HCT116 (cell line): ENCODE measurements around the gene ZNF808. TPM values are rescaled to one million over a fixed set of nuclear protein-coding genes. Genes with fewer than 3 reads are reported as not detected.
"Not testable (repeated sequence)": the region's sequence is repeated elsewhere in the genome, so short reads cannot be mapped to it uniquely, and the experiment has no call there.

Experiments used
- ATAC-seq: fragments of 200-7000 bp; cut with Tn5 transposase; 2 replicates; pipeline ENCODE4 v1.9.1; 2020; ENCODE audit warnings: mild to moderate bottlenecking, moderate library complexity
- BruUV-seq: library from RNA; stranded (reverse); fragments of 400-500 nt; replicated peaks from 2 replicates; lab custom pipeline; 2021; lab: Mats Ljungman, UMichigan
- CTCF ChIA-PET: fragments of 300-600 bp; sonication (Branson Sonifier 250); formaldehyde crosslinking; loops from one replicate; lab custom pipeline; 2021; ENCODE audit warnings: antibody characterized with exemption; lab: Charles Lee
- POLR2A ChIA-PET: fragments of 300-600, 350-600 bp; sonication (Branson Sonifier 250); formaldehyde crosslinking; loops from one replicate; lab custom pipeline; 2021; ENCODE audit warnings: antibody characterized with exemption; lab: Charles Lee
- RAD21 ChIA-PET, 2 experiments: fragments of 300-600 bp; sonication (Branson Sonifier 250); formaldehyde crosslinking; loops; one replicate each; lab custom pipeline; 2023; ENCODE audit warnings: low total read pairs in 2 of 2; ENCODE audit not compliant: uncharacterized antibody in 2 of 2, unreplicated experiment in 2 of 2, low non-redundant PET in 1 of 2; lab: Charles Lee
- DNase-seq: peaks from one replicate; pipeline ENCODE4 v3.0.0-alpha.2; 2010; ENCODE audit warnings: low read depth, low spot score
- H2AFZ ChIP-seq: fragments of 200-600 bp; shearing (Covaris generic), sonication (generic); 2 replicates; pipeline ENCODE4 v1.6.1; 2017; ENCODE audit warnings: low read depth, mixed run types, mixed read lengths, antibody characterized with exemption, low read length; ENCODE audit not compliant: poor library complexity, severe bottlenecking
- H3K27ac ChIP-seq: 2 replicates; pipeline ENCODE4 v1.5.1; 2012; ENCODE audit warnings: low read depth, low read length
- H3K27me3 ChIP-seq: fragments of 200-600 bp; sonication (generic); 2 replicates; pipeline ENCODE4 v1.6.1; 2016; ENCODE audit warnings: mixed run types, low read length, mixed read lengths; ENCODE audit not compliant: insufficient read depth
- H3K36me3 ChIP-seq, 2 experiments: fragments of 200-500 bp in 1 of 2; fragments of 200-600 bp in 1 of 2; sonication (Bioruptor generic) in 1 of 2; sonication (generic) in 1 of 2; 2 replicates each; pipeline versions ENCODE4 v1.5.1 to v1.6.1; 2014 to 2016; ENCODE audit warnings: low read length in 2 of 2, inconsistent platforms in 1 of 2, mixed read lengths in 1 of 2, mixed run types in 1 of 2; ENCODE audit not compliant: insufficient read depth in 2 of 2, control insufficient read depth in 1 of 2
- H3K4me1 ChIP-seq, 2 experiments: fragments of 200-600 bp in 1 of 2; sonication (generic) in 1 of 2; 2 replicates each; pipeline versions ENCODE4 v1.5.1 to v1.6.1; 2012 to 2017; ENCODE audit warnings: low read length in 2 of 2, inconsistent platforms in 1 of 2, mild to moderate bottlenecking in 1 of 2, mixed read lengths in 1 of 2, mixed run types in 1 of 2, moderate library complexity in 1 of 2; ENCODE audit not compliant: insufficient read depth in 2 of 2, control insufficient read depth in 1 of 2
- H3K4me2 ChIP-seq: fragments of 200-600 bp; sonication (generic); 2 replicates; pipeline ENCODE4 v1.6.1; 2017; ENCODE audit warnings: mixed run types, low read length, mixed read lengths
- H3K4me3 ChIP-seq, 2 experiments: fragments of 200-600 bp in 1 of 2; sonication (generic) in 1 of 2; replicated peaks in 1 of 2; 2 replicates each; pipeline ENCODE4 v1.5.1; 2011 to 2016; ENCODE audit warnings: low read length in 2 of 2, control low read depth in 1 of 2, low read depth in 1 of 2, mild to moderate bottlenecking in 1 of 2, mixed read lengths in 1 of 2, mixed run types in 1 of 2
- H3K79me2 ChIP-seq: fragments of 200-600 bp; sonication (generic); 2 replicates; pipeline ENCODE4 v1.6.1; 2017; ENCODE audit warnings: mild to moderate bottlenecking, mixed run types, low read length, moderate library complexity, mixed read lengths; ENCODE audit not compliant: insufficient read depth
- H3K9ac ChIP-seq: fragments of 200-600 bp; sonication (generic); 2 replicates; pipeline ENCODE4 v1.6.1; 2016; ENCODE audit warnings: low read length, mixed read lengths
- H3K9me2 ChIP-seq: fragments of 200-600 bp; sonication (generic), shearing (Covaris generic); 2 replicates; pipeline ENCODE4 v1.6.1; 2017; ENCODE audit warnings: mixed run types, mild to moderate bottlenecking, moderate library complexity; ENCODE audit not compliant: insufficient read depth
- H3K9me3 ChIP-seq, 2 experiments: fragments of 200-500 bp in 1 of 2; fragments of 200-600 bp in 1 of 2; sonication (Bioruptor generic) in 1 of 2; sonication (generic) in 1 of 2; 2 replicates each; pipeline ENCODE4 v1.6.1; 2014 to 2017; ENCODE audit warnings: low read length in 2 of 2, mixed read lengths in 2 of 2, inconsistent platforms in 1 of 2, low read depth in 1 of 2, mild to moderate bottlenecking in 1 of 2, mixed run types in 1 of 2, moderate library complexity in 1 of 2; ENCODE audit not compliant: control insufficient read depth in 1 of 2, insufficient read depth in 1 of 2
- H4K20me1 ChIP-seq: fragments of 200-600 bp; sonication (generic), shearing (Covaris generic); 2 replicates; pipeline ENCODE4 v1.6.1; 2017; ENCODE audit warnings: mixed run types, mild to moderate bottlenecking, moderate library complexity; ENCODE audit not compliant: insufficient read depth
- intact Hi-C: fragments of 100-400 bp; cut with micrococcal nuclease; formaldehyde crosslinking; loops from 2 replicates; pipeline ENCODE4 v1.10.0; 2022
- total RNA-seq: library from RNA; stranded (reverse); gene quantifications from one replicate; pipeline ENCODE4 v1.2.1, GENCODE V29; 2021; ENCODE audit not compliant: unreplicated experiment
- TF ChIP-seq, protein P1 (sequence below): IDR thresholded peaks from 2 replicates; pipeline ENCODE4 v1.6.1; 2012; ENCODE audit warnings: low read depth

The ZNF808 gene
- total RNA-seq, 1 experiment from 2014 or later = 15.4 TPM

DNA sequence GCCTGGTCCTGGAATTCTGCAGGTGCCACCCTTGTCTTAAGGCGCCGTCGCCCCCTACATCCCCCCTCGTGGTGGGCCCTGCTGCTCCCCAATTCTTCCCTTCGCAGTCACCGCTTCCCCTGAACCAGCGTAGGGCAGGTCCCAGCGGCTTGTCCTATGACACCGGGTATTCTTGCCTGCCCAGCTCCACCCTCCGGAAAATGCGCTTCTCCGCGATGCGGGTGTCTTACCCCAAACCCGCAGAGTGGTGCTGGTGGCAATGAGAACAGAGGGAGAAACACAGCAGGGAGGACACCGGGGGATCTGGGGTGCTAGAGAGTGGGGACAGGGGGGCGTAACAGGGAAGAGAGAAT is 9.0 kb downstream of the ZNF808 start (continued):
- TF ChIP-seq, protein P1, sequence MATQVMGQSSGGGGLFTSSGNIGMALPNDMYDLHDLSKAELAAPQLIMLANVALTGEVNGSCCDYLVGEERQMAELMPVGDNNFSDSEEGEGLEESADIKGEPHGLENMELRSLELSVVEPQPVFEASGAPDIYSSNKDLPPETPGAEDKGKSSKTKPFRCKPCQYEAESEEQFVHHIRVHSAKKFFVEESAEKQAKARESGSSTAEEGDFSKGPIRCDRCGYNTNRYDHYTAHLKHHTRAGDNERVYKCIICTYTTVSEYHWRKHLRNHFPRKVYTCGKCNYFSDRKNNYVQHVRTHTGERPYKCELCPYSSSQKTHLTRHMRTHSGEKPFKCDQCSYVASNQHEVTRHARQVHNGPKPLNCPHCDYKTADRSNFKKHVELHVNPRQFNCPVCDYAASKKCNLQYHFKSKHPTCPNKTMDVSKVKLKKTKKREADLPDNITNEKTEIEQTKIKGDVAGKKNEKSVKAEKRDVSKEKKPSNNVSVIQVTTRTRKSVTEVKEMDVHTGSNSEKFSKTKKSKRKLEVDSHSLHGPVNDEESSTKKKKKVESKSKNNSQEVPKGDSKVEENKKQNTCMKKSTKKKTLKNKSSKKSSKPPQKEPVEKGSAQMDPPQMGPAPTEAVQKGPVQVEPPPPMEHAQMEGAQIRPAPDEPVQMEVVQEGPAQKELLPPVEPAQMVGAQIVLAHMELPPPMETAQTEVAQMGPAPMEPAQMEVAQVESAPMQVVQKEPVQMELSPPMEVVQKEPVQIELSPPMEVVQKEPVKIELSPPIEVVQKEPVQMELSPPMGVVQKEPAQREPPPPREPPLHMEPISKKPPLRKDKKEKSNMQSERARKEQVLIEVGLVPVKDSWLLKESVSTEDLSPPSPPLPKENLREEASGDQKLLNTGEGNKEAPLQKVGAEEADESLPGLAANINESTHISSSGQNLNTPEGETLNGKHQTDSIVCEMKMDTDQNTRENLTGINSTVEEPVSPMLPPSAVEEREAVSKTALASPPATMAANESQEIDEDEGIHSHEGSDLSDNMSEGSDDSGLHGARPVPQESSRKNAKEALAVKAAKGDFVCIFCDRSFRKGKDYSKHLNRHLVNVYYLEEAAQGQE = no peak

DNA sequence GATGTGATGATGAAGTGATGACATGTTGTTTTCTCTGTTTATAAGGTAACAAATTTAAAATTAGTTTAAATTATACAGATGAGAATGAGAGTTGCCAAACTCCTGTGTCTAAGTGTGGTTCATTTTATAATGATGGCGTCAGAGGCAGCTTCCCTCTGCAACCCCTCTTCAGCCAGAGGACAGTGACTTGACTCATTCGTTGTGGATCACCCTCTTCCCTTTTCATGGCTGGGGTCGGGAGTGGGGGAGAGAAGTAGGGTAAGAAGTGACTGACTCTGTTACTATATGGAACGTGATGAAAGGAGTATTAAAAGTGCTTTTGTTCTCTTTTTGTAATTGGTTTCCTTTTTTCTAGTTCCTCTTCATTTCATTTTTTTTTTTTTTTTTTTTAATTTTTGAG is 11.3 kb downstream of the ZNF808 start:
- H3K79me2 ChIP-seq, H3K4me3 ChIP-seq, CTCF ChIA-PET, DNase-seq, POLR2A ChIA-PET, BruUV-seq, H3K9ac ChIP-seq, H3K4me2 ChIP-seq, H3K9me2 ChIP-seq, H3K27ac ChIP-seq, H3K27me3 ChIP-seq, intact Hi-C loops, H3K9me3 ChIP-seq, H4K20me1 ChIP-seq, RAD21 ChIA-PET, H3K4me1 ChIP-seq, ATAC-seq, H2AFZ ChIP-seq: not testable (repeated sequence)
- H3K36me3 ChIP-seq = peaks cover 0 to 11% of the 10 kb centered on the region in 2 experiments; a peak in 3 of 4 replicates

DNA sequence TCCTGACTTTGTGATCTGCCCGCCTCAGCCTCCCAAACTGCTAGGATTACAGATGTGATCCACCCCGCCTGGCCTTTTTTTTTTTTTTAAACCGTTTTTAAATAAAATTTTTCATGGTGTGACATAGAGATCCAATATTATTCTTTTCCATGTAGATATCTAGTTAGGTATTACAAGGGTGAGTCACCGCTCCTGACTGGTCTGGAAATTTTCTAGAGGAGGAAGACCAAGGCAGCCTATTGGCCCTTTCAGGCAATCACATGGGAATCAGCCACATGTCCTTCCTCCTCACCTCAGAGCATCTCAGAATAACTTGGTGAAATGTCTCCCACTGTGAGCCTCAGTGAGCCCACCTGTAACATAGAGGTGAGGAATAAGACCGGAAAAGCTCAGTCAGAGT is 13.7 kb downstream of the ZNF808 start:
- H4K20me1 ChIP-seq, H3K4me2 ChIP-seq, H3K4me3 ChIP-seq, RAD21 ChIA-PET, H3K79me2 ChIP-seq, H3K9ac ChIP-seq, BruUV-seq, POLR2A ChIA-PET, H3K9me3 ChIP-seq, ATAC-seq, intact Hi-C loops, H2AFZ ChIP-seq, DNase-seq, H3K27ac ChIP-seq, H3K27me3 ChIP-seq, CTCF ChIA-PET, H3K4me1 ChIP-seq, H3K9me2 ChIP-seq: not testable (repeated sequence)
- H3K36me3 ChIP-seq = peaks cover 0 to 12% of the 10 kb centered on the region in 2 experiments; a peak in 2 of 4 replicates
